PFSK-1 (cell line): Measurements from ENCODE around the gene KRTAP12-2.

Source experiments
- FOXP2 ChIP-seq: optimal IDR thresholded peaks from 2 replicates; pipeline ENCODE3; 2011; ENCODE audit warnings: borderline replicate concordance, control low read depth, inconsistent platforms; ENCODE audit not compliant: insufficient read depth; ENCODE audit errors: extremely low read length, extremely low read depth
- POLR2AphosphoS5 ChIP-seq: IDR thresholded peaks from 2 replicates; pipeline ENCODE4 v1.6.1; 2012; ENCODE audit warnings: low read depth, mild to moderate bottlenecking, control low read depth, low read length, moderate library complexity
- REST ChIP-seq, 2 experiments: IDR thresholded peaks; 2 replicates each; pipeline versions ENCODE4 v1.6.1 to v1.8.0; 2011 to 2012; ENCODE audit warnings: low read depth in 2 of 2, low read length in 2 of 2, control low read depth in 1 of 2, inconsistent platforms in 1 of 2, mild to moderate bottlenecking in 1 of 2, moderate library complexity in 1 of 2; ENCODE audit not compliant: insufficient read depth in 1 of 2
- SIN3A ChIP-seq: IDR thresholded peaks from 2 replicates; pipeline ENCODE4 v1.6.1; 2012; ENCODE audit warnings: mild to moderate bottlenecking, low read length, moderate library complexity, borderline replicate concordance; ENCODE audit not compliant: insufficient read depth
- TAF1 ChIP-seq: IDR thresholded peaks from 2 replicates; pipeline ENCODE4 v1.6.1; 2012; ENCODE audit warnings: low read length, control low read depth, borderline replicate concordance; ENCODE audit not compliant: insufficient read depth

The KRTAP12-2 gene

GRCh38 chr21:44640761-44641160 lies 26.0 kb downstream of the KRTAP12-2 start:
- TF ChIP-seq POLR2AphosphoS5 (no peak), REST (IDR thresholded peaks at IDR 0.05; ENCODE audit: insufficient read depth in 1 of 2, low read depth in 2 of 2, low read length in 2 of 2) (no peak), FOXP2 (no peak), SIN3A (no peak), TAF1 (no peak)

DNA sequence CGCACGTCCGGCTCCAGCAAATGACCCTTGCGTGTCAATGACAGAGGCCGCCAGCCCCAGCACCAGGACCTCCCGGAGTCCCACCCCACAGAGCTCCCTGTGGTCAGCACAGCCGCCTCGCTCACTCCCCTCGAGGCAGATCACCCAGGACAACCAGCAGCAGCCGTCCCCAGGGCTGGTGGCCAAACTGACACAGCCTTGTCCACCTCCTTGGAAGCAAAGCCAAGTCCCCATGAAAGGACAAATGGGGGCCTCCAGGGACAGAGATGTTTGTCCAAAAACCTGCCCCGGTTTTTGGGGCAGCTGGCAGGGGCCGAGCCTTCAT lies 27.4 kb downstream of the KRTAP12-2 start:
- TF ChIP-seq REST (IDR thresholded peaks at IDR 0.05; ENCODE audit: insufficient read depth in 1 of 2, low read depth in 2 of 2, low read length in 2 of 2) (no peak), SIN3A (no peak), TAF1 (no peak), POLR2AphosphoS5 (no peak), FOXP2 (no peak)

DNA sequence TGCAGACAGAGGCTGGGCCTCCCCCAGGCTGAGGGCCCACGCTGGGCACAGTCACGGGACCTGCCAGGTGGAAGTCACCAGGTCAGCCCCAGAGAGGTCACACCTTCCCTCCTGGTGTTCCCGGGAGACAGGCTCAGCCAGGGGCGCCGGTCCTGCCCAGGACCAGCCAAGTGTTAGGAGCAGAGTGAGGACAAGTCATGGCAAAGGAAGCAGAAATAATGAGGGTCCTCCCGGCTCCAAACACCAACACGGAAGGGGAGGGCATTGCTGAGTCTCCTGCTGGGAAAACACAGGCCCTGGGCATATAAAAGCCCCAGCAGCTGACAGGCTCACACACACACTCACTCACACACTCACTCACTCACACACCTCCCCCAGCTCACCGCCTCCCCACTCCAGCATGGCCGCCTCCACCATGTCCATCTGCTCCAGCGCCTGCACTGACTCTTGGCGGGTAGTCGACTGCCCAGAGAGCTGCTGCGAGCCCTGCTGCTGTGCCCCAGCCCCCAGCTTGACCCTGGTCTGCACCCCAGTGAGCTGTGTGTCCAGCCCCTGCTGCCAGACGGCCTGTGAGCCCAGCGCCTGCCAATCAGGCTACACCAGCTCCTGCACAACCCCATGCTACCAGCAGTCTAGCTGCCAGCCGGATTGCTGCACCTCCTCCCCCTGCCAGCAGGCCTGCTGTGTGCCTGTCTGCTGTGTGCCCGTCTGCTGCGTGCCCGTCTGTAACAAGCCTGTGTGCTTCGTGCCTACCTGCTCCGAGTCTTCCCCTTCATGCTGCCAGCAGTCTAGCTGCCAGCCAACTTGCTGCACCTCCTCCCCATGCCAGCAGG lies 29.5 kb downstream of the KRTAP12-2 start, which contains the start of gene KRTAP10-10:
Gene KRTAP10-10, plus strand, starts transcription at position 339 of the 833 bp plus-strand sequence. Its CDS starts 62 bp downstream, at position 401.
- TF ChIP-seq SIN3A (no peak), FOXP2 (no peak), TAF1 (no peak), REST (IDR thresholded peaks at IDR 0.05; ENCODE audit: insufficient read depth in 1 of 2, low read depth in 2 of 2, low read length in 2 of 2) (no peak), POLR2AphosphoS5 (no peak)

DNA sequence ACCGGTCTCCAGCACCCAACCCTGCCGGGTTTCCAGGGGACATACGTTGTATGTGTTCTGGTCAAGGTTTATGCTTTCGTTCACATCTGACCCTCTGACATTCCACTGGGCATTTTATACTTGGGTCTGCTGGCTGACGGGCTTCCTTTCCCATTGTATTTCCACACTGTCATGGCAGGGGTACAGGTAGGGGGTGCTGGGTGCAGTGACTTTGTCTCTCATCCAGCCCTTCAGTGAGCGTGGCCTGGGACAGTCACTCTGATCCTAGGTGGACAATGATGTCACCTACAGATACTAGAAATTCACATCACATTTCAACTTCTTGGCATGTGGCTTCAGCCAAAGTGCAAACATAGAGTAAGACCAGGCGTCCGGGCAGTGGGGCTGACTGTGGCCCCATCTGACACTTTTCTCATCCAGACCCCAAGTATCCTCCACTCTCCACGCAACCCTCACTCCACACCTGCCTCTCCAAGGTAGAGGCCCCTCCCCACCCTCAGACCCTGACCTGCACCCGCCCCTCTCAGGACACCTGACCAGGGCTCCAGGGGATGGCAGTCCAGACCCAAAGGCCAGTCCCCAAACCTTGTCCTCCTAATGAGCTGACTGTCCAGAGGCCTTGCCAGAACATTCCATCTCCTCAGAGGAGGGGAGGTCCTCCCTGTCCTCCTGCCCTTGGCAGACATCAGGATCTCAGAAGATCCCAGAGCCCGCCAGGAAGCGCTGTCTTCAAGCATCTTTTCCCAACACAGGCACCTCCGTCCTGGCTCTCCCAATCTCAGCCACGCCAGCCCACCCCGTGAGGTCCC lies 30.3 kb downstream of the KRTAP12-2 start:
- TF ChIP-seq REST (IDR thresholded peaks at IDR 0.05; ENCODE audit: insufficient read depth in 1 of 2, low read depth in 2 of 2, low read length in 2 of 2), result no peak
- TF ChIP-seq SIN3A, result no peak
- no peak for TF ChIP-seq TAF1
- no peak for TF ChIP-seq FOXP2
- TF ChIP-seq POLR2AphosphoS5, result no peak
